Endothelial cell of umbilical vein (primary cell): ENCODE measurements around the gene GRID1. TPM values are rescaled to one million over a fixed set of nuclear protein-coding genes. Genes with fewer than 3 reads are reported as not detected.

ENCODE experiments used
- BruUV-seq: library from RNA; stranded (reverse); fragments of 400-500 nt; replicated peaks from 2 replicates; lab custom pipeline; 2021; lab: Mats Ljungman, UMichigan
- CTCF ChIA-PET: fragments of 300-600, 350-600 bp; sonication (Branson Sonifier 250); formaldehyde crosslinking; loops from one replicate; lab custom pipeline; 2021; ENCODE audit warnings: antibody characterized with exemption, inconsistent platforms; lab: Charles Lee
- POLR2A ChIA-PET: fragments of 300-600, 350-600 bp; sonication (Branson Sonifier 250); formaldehyde crosslinking; loops from one replicate; lab custom pipeline; 2021; ENCODE audit warnings: antibody characterized with exemption, inconsistent platforms; lab: Charles Lee
- DNase-seq: peaks from one replicate; pipeline ENCODE4 v3.0.0-alpha.2; 2011; ENCODE audit warnings: low read depth, low spot score
- FAIRE-seq: peaks from 2 replicates; lab custom pipeline; 2011; peaks lifted over from hg19 to GRCh38; lab: Jason Lieb, UNC
- H2AFZ ChIP-seq: 2 replicates; pipeline ENCODE4 v1.6.0; 2012; ENCODE audit warnings: low read depth, low read length, control low read depth, inconsistent platforms
- H3K27ac ChIP-seq: 2 replicates; pipeline ENCODE4 v1.5.1; 2011; ENCODE audit warnings: low read depth, mild to moderate bottlenecking, control low read depth, low read length, moderate library complexity; ENCODE audit not compliant: insufficient read depth
- H3K27me3 ChIP-seq, 2 experiments: 2 replicates each; pipeline versions ENCODE4 v1.6.0 to v1.6.1; 2011; ENCODE audit warnings: low read length in 2 of 2, mixed read lengths in 1 of 2; ENCODE audit not compliant: control insufficient read depth in 2 of 2, insufficient read depth in 2 of 2
- H3K36me3 ChIP-seq, 2 experiments: 2 replicates in 1 of 2; 3 replicates in 1 of 2; pipeline ENCODE4 v1.5.1; 2011; ENCODE audit warnings: low read length in 2 of 2, mild to moderate bottlenecking in 1 of 2, moderate library complexity in 1 of 2; ENCODE audit not compliant: control insufficient read depth in 2 of 2, insufficient read depth in 2 of 2; ENCODE audit errors: extremely low read depth in 1 of 2
- H3K4me1 ChIP-seq: 3 replicates; pipeline ENCODE4 v1.5.1; 2011; ENCODE audit warnings: mild to moderate bottlenecking, low read length; ENCODE audit not compliant: control insufficient read depth, insufficient read depth; ENCODE audit errors: extremely low read depth
- H3K4me2 ChIP-seq: 2 replicates; pipeline ENCODE4 v1.6.1; 2011; ENCODE audit warnings: low read length, control low read depth, mixed read lengths; ENCODE audit not compliant: insufficient read depth
- H3K4me3 ChIP-seq, 3 experiments: fragments of 200-600 bp in 1 of 3; sonication (generic), shearing (Covaris generic) in 1 of 3; replicated peaks in 1 of 3; 2 replicates each; pipeline ENCODE4 v1.5.1; 2011 to 2016; ENCODE audit warnings: control low read depth in 3 of 3, low read length in 3 of 3, mild to moderate bottlenecking in 2 of 3, inconsistent platforms in 1 of 3, low read depth in 1 of 3, moderate library complexity in 1 of 3; ENCODE audit not compliant: insufficient read depth in 1 of 3
- H3K79me2 ChIP-seq: 2 replicates; pipeline ENCODE4 v1.6.0; 2012; ENCODE audit warnings: low read length, inconsistent platforms; ENCODE audit not compliant: control insufficient read depth, insufficient read depth
- H3K9ac ChIP-seq: replicated peaks from 2 replicates; pipeline ENCODE3; 2011; ENCODE audit warnings: low read length, control low read depth; ENCODE audit not compliant: insufficient read depth; ENCODE audit errors: extremely low read depth
- H3K9me1 ChIP-seq: replicated peaks from 3 replicates; pipeline ENCODE4 v1.6.0; 2011; ENCODE audit warnings: mild to moderate bottlenecking, low read length; ENCODE audit not compliant: control insufficient read depth, insufficient read depth; ENCODE audit errors: extremely low read depth
- H3K9me3 ChIP-seq: replicated peaks from 2 replicates; pipeline ENCODE4 v1.5.1; 2012; ENCODE audit warnings: low read length, inconsistent platforms; ENCODE audit not compliant: control insufficient read depth, insufficient read depth
- H4K20me1 ChIP-seq: replicated peaks from 2 replicates; pipeline ENCODE3; 2011; ENCODE audit warnings: mild to moderate bottlenecking, low read length; ENCODE audit not compliant: control insufficient read depth, insufficient read depth; ENCODE audit errors: extremely low read depth
- CTCF ChIP-seq, 2 donors: IDR thresholded peaks; 1 replicate in 1 of 2; 2 replicates in 1 of 2; pipeline ENCODE4 v1.5.1; 2011; ENCODE audit warnings: low read length in 2 of 2, mild to moderate bottlenecking in 2 of 2, moderate library complexity in 2 of 2, control low read depth in 1 of 2, inconsistent platforms in 1 of 2, low read depth in 1 of 2; ENCODE audit not compliant: insufficient read depth in 1 of 2; ENCODE audit errors: extremely low read depth in 1 of 2
- EZH2 ChIP-seq: IDR thresholded peaks from 2 replicates; pipeline ENCODE4 v1.6.1; 2012; ENCODE audit warnings: borderline replicate concordance, low read depth, mild to moderate bottlenecking, moderate library complexity, low read length, inconsistent platforms; ENCODE audit not compliant: severe bottlenecking
- FOS ChIP-seq: IDR thresholded peaks from 2 replicates; pipeline ENCODE4 v1.6.1; 2011; ENCODE audit warnings: mild to moderate bottlenecking, low read length, moderate library complexity, borderline replicate concordance; ENCODE audit not compliant: insufficient read depth
- GATA2 ChIP-seq: IDR thresholded peaks from 2 replicates; pipeline ENCODE4 v1.7.0; 2011; ENCODE audit warnings: low read depth, mild to moderate bottlenecking, moderate library complexity, mixed read lengths, low read length; ENCODE audit not compliant: insufficient read length, insufficient read depth
- JUN ChIP-seq: IDR thresholded peaks from 2 replicates; pipeline ENCODE4 v1.6.1; 2011; ENCODE audit warnings: borderline replicate concordance, low read depth; ENCODE audit not compliant: insufficient read length, insufficient read depth
- MAX ChIP-seq: IDR thresholded peaks from 2 replicates; pipeline ENCODE4 v1.6.1; 2011; ENCODE audit not compliant: insufficient read depth, insufficient read length
- MYC ChIP-seq: IDR thresholded peaks from one replicate; pipeline ENCODE4 v1.6.1; 2011; ENCODE audit warnings: mild to moderate bottlenecking, low read depth, low read length
- POLR2A ChIP-seq: IDR thresholded peaks from 2 replicates; pipeline ENCODE4 v1.6.1; 2012; ENCODE audit warnings: low read depth, mild to moderate bottlenecking, control low read depth, low read length
- POLR2AphosphoS5 ChIP-seq: IDR thresholded peaks from 2 replicates; pipeline ENCODE4 v1.6.1; 2012; ENCODE audit warnings: low read depth, mild to moderate bottlenecking, control low read depth, low read length, moderate library complexity; ENCODE audit not compliant: insufficient read depth
- dilution Hi-C: fragments of 300-500 bp; cut with MboI; formaldehyde crosslinking; loops from one replicate; pipeline ENCODE4 v1.15.0; 2019; ENCODE audit warnings: low sequenced_read_pairs; ENCODE audit not compliant: extremely low pct_ligation_motif_present
- intact Hi-C: fragments of 100-400 bp; cut with micrococcal nuclease; formaldehyde crosslinking; loops from one replicate; pipeline ENCODE4 v1.10.0; 2022
- polyA plus RNA-seq, 4 experiments: library from polyadenylated mRNA; depleted of rRNA in 3 of 4; stranded (reverse) in 3 of 4; unstranded in 1 of 4; fragments of >200 nt; gene quantifications; 2 replicates each; pipeline versions ENCODE4 v1.2.1 to v1.2.3, GENCODE V29; 2011 to 2012; ENCODE audit warnings: missing spikeins in 1 of 4
- total RNA-seq: library from RNA; stranded (reverse); gene quantifications from 2 replicates; pipeline ENCODE4 v1.2.3, GENCODE V29; 2021

Gene GRID1
- total and polyA plus RNA-seq, 2 donors (not counting 3 experiments of a cell fraction or from before 2014, with no cell fraction given), result not detected

- Histone ChIP-seq H3K79me2 (no peaks in the 10 kb centered on the region), H3K9me3 (no peaks in the 10 kb centered on the region), H3K4me2 (no peak overlapping the region), H3K27ac (no peak overlapping the region), H2AFZ (no peak overlapping the region), H3K9ac (no peak overlapping the region), H4K20me1 (no peaks in the 10 kb centered on the region), H3K36me3 (no peaks in the 10 kb centered on the region), H3K9me1 (no peaks in the 10 kb centered on the region), H3K4me1 (no peaks in the 10 kb centered on the region), H3K27me3 (no peaks in the 10 kb centered on the region), H3K4me3 (no peak overlapping the region)
- ChIA-PET CTCF (no interaction called here), POLR2A (no interaction called here)
- DNase-seq (no peak), FAIRE-seq (no peak)
- BruUV-seq, result no TSS peak
- intact Hi-C loops (no loop called here), dilution Hi-C loops (no loop called here)
- TF ChIP-seq MAX, result no peak
- TF ChIP-seq CTCF (IDR thresholded peaks at IDR 0.05; ENCODE audit: extremely low read depth in 1 of 2, insufficient read depth in 1 of 2, low read depth in 1 of 2, low read length in 2 of 2), result no peak
- TF ChIP-seq POLR2AphosphoS5, result no peak
- TF ChIP-seq FOS, result no peak
- no peak for TF ChIP-seq GATA2
- no peak for TF ChIP-seq EZH2
- no peak for TF ChIP-seq JUN
- TF ChIP-seq POLR2A, result no peak
- TF ChIP-seq MYC, result no peak
Measured at GRCh38 chr10:86065711-86066251, 300.8 kb downstream of the GRID1 start.
